ENCODE data around the gene SHROOM3.

DNA sequence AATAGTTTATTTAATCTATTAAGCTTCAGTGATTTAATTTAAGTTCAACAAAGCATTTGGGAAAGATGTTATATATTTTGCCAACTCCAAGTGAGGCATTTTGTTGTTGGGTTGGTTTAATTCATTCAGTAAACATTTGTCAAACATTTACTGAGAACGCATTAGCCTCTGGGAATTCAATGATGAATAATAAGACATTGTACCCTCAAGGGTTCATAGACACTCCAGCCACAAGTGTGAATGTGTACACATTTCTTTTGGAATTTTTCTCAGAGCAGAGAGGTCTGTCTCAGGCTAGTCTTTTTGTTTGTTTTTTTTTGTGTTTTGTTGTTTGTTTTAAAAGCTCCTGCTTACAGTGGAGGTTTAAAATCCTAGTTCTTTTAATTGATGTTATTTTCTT, 259.0 kb downstream of the SHROOM3 start:
- TF ChIP-seq PPARA (CRISPR knock-in tag; IDR thresholded peaks at IDR 0.05; ENCODE audit: borderline replicate concordance) (no peak), OSR1 (CRISPR knock-in tag; IDR thresholded peaks at IDR 0.05) (no peak), ZC3H10 (CRISPR knock-in tag; IDR thresholded peaks at IDR 0.05) (no peak), CSDC2 (CRISPR knock-in tag; IDR thresholded peaks at IDR 0.05) (no peak), BACH2 (CRISPR knock-in tag; IDR thresholded peaks at IDR 0.05; ENCODE audit: borderline replicate concordance) (no peak)
- TF ChIP-seq, protein P1, sequence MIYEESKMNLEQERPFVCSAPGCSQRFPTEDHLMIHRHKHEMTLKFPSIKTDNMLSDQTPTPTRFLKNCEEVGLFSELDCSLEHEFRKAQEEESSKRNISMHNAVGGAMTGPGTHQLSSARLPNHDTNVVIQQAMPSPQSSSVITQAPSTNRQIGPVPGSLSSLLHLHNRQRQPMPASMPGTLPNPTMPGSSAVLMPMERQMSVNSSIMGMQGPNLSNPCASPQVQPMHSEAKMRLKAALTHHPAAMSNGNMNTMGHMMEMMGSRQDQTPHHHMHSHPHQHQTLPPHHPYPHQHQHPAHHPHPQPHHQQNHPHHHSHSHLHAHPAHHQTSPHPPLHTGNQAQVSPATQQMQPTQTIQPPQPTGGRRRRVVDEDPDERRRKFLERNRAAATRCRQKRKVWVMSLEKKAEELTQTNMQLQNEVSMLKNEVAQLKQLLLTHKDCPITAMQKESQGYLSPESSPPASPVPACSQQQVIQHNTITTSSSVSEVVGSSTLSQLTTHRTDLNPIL (CRISPR knock-in tag; IDR thresholded peaks at IDR 0.05; ENCODE audit: low read depth) = no peak
- TF ChIP-seq, protein P2, sequence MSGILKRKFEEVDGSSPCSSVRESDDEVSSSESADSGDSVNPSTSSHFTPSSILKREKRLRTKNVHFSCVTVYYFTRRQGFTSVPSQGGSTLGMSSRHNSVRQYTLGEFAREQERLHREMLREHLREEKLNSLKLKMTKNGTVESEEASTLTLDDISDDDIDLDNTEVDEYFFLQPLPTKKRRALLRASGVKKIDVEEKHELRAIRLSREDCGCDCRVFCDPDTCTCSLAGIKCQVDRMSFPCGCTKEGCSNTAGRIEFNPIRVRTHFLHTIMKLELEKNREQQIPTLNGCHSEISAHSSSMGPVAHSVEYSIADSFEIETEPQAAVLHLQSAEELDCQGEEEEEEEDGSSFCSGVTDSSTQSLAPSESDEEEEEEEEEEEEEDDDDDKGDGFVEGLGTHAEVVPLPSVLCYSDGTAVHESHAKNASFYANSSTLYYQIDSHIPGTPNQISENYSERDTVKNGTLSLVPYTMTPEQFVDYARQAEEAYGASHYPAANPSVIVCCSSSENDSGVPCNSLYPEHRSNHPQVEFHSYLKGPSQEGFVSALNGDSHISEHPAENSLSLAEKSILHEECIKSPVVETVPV (CRISPR knock-in tag; IDR thresholded peaks at IDR 0.05) = no peak
